ENCODE data around the gene TMEM164.

TMEM164 gene

GRCh38 chrX:110086162-110086915, 83.4 kb downstream of the TMEM164 start:
- DNase-seq = no peak

- peak; percentile 9 for DNase-seq
Observed at GRCh38 chrX:110086916-110087484, 84.1 kb downstream of the TMEM164 start.

- DNase-seq = peak; percentile 3
Observed at GRCh38 chrX:110087485-110088356, 84.8 kb downstream of the TMEM164 start.

GRCh38 chrX:110089656-110090403, 86.9 kb downstream of the TMEM164 start:
- no peak for DNase-seq

GRCh38 chrX:110097920-110098319, 95.0 kb downstream of the TMEM164 start:
- no peak for DNase-seq

GRCh38 chrX:110103344-110103743, 100.4 kb downstream of the TMEM164 start:
- no peak for DNase-seq

- DNase-seq = no peak
Observed at GRCh38 chrX:110104078-110104477, 101.2 kb downstream of the TMEM164 start.

- DNase-seq = no peak
Observed at GRCh38 chrX:110108381-110108821, 105.5 kb downstream of the TMEM164 start.

- DNase-seq = no peak
Observed at GRCh38 chrX:110114260-110114776, 111.4 kb downstream of the TMEM164 start.

- no peak for DNase-seq
Observed at GRCh38 chrX:110116066-110116980, 113.4 kb downstream of the TMEM164 start.

GRCh38 chrX:110118530-110118929, 115.6 kb downstream of the TMEM164 start:
- no peak for DNase-seq

- no peak for DNase-seq
Observed at GRCh38 chrX:110119480-110119879, 116.6 kb downstream of the TMEM164 start.

GRCh38 chrX:110120025-110120424, 117.1 kb downstream of the TMEM164 start:
- no peak for DNase-seq

GRCh38 chrX:110123331-110123782, 120.4 kb downstream of the TMEM164 start:
- DNase-seq = no peak

- DNase-seq = no peak
Observed at GRCh38 chrX:110125446-110126162, 122.7 kb downstream of the TMEM164 start.

GRCh38 chrX:110131031-110131430, 128.1 kb downstream of the TMEM164 start:
- DNase-seq = no peak

- peak; percentile 40 for DNase-seq
Observed at GRCh38 chrX:110132450-110133114, 129.7 kb downstream of the TMEM164 start.

- DNase-seq = peak; percentile 51
Observed at GRCh38 chrX:110133735-110134370, 130.9 kb downstream of the TMEM164 start.

- no peak for DNase-seq
Observed at GRCh38 chrX:110135618-110136017, 132.7 kb downstream of the TMEM164 start.

GRCh38 chrX:110136136-110136535, 133.2 kb downstream of the TMEM164 start:
- no peak for DNase-seq
